K562 (cell line): ENCODE data around the gene QRFP. TPM values are rescaled to one million over a fixed set of nuclear protein-coding genes. Genes with fewer than 3 reads are reported as not detected.
A peak's percentile ranks its signal among the peaks of the same experiment; 100 is the strongest.

Experiments
- ATAC-seq: fragments of 200-7000 bp; cut with Tn5 transposase; 3 replicates; pipeline ENCODE4 v1.9.1; 2020; ENCODE audit warnings: moderate library complexity
- BruUV-seq: library from RNA; stranded (reverse); fragments of 400-500 nt; replicated peaks from 2 replicates; lab custom pipeline; 2021; lab: Mats Ljungman, UMichigan
- CTCF ChIA-PET: fragments of 300-600 bp; formaldehyde crosslinking; extraction: SDS; loops from one replicate; lab custom pipeline; 2021; ENCODE audit warnings: low intra/inter-chr PET ratio; lab: Yijun Ruan, JAX
- POLR2A ChIA-PET: fragments of 300-600, 350-650 bp; sonication (Branson Sonifier 250); formaldehyde crosslinking; extraction: SDS; loops from one replicate; lab custom pipeline; 2021; ENCODE audit warnings: antibody characterized with exemption, inconsistent platforms; lab: Yijun Ruan, JAX
- DNase-seq, 4 experiments: peaks; one replicate each; pipeline versions ENCODE4 v3.0.0 to v3.0.0-alpha.2; 2011 to 2018; ENCODE audit warnings: low spot score in 3 of 4, mixed read lengths in 3 of 4; ENCODE audit errors: extremely low read depth in 1 of 4
- FAIRE-seq: peaks from 2 replicates; lab custom pipeline; 2011; peaks lifted over from hg19 to GRCh38; lab: Jason Lieb, UNC
- H2AFZ ChIP-seq: 2 replicates; pipeline ENCODE4 v1.6.0; 2011; ENCODE audit warnings: low read depth, low read length, control low read depth, inconsistent platforms
- H3K27ac ChIP-seq: fragments of 200-600 bp; 3 replicates; pipeline ENCODE4 v1.8.0; 2011; ENCODE audit warnings: low read depth, mild to moderate bottlenecking, control low read depth, inconsistent platforms, low read length, moderate library complexity, mixed read lengths; ENCODE audit errors: extremely low read depth
- H3K27me3 ChIP-seq, 2 experiments: fragments of 300-600 bp in 1 of 2; 2 replicates in 1 of 2; 3 replicates in 1 of 2; pipeline versions ENCODE4 v1.6.0 to v1.8.0; 2011; ENCODE audit warnings: inconsistent platforms in 2 of 2, low read length in 2 of 2, mild to moderate bottlenecking in 1 of 2, mixed read lengths in 1 of 2, moderate library complexity in 1 of 2; ENCODE audit not compliant: control insufficient read depth in 2 of 2, insufficient read depth in 2 of 2
- H3K36me3 ChIP-seq: fragments of 300-600 bp; 3 replicates; pipeline ENCODE4 v1.8.0; 2011; ENCODE audit warnings: mild to moderate bottlenecking, low read length, inconsistent platforms; ENCODE audit not compliant: control insufficient read depth, insufficient read depth
- H3K4me1 ChIP-seq, 2 experiments: fragments of 200-600 bp in 1 of 2; replicated peaks in 1 of 2; 2 replicates in 1 of 2; 3 replicates in 1 of 2; pipeline versions ENCODE4 v1.5.1 to v1.8.0; 2011; ENCODE audit warnings: inconsistent platforms in 2 of 2, low read length in 2 of 2, mild to moderate bottlenecking in 1 of 2, mixed read lengths in 1 of 2, moderate library complexity in 1 of 2; ENCODE audit not compliant: control insufficient read depth in 2 of 2, insufficient read depth in 2 of 2
- H3K4me2 ChIP-seq: 2 replicates; pipeline ENCODE4 v1.6.1; 2011; ENCODE audit warnings: low read length, control low read depth, inconsistent platforms, mixed read lengths; ENCODE audit not compliant: insufficient read depth
- H3K4me3 ChIP-seq: fragments of 200-600 bp; sonication (generic), shearing (Covaris generic); 2 replicates; pipeline ENCODE4 v1.5.1; 2016; ENCODE audit warnings: control low read depth, inconsistent platforms
- H3K79me2 ChIP-seq: fragments of 200-600 bp; 3 replicates; pipeline ENCODE4 v1.8.0; 2011; ENCODE audit warnings: low read length, inconsistent platforms; ENCODE audit not compliant: control insufficient read depth, insufficient read depth
- H3K9ac ChIP-seq, 2 experiments: 2 replicates each; pipeline versions ENCODE4 v1.6.0 to v1.6.1; 2011; ENCODE audit warnings: low read depth in 2 of 2, low read length in 2 of 2, control low read depth in 1 of 2, inconsistent platforms in 1 of 2, mild to moderate bottlenecking in 1 of 2, mixed read lengths in 1 of 2; ENCODE audit not compliant: insufficient read depth in 1 of 2
- H3K9me1 ChIP-seq: one replicate; pipeline ENCODE4 v1.6.0; 2011; ENCODE audit warnings: inconsistent platforms, mild to moderate bottlenecking, low read length, moderate library complexity; ENCODE audit not compliant: control insufficient read depth, insufficient read depth
- H3K9me3 ChIP-seq: replicated peaks from 2 replicates; pipeline ENCODE4 v1.5.1; 2011; ENCODE audit warnings: low read depth, low read length, inconsistent platforms; ENCODE audit not compliant: control insufficient read depth, insufficient read depth
- H4K20me1 ChIP-seq: replicated peaks from 2 replicates; pipeline ENCODE4 v1.6.1; 2011; ENCODE audit warnings: low read length, inconsistent platforms, mixed read lengths; ENCODE audit not compliant: control insufficient read depth, insufficient read depth
- BHLHE40 ChIP-seq: IDR thresholded peaks from 2 replicates; pipeline ENCODE4 v1.6.1; 2011; ENCODE audit warnings: low read length, improper control_type of control experiment
- L3MBTL2 ChIP-seq: fragments of 450-650 bp; IDR thresholded peaks from 2 replicates; pipeline ENCODE4 v1.6.1; 2016; ENCODE audit warnings: mild to moderate bottlenecking, moderate library complexity
- MAZ ChIP-seq, 2 experiments: fragments of 450-650 bp in 1 of 2; sonication (generic) in 1 of 2; formaldehyde crosslinking; IDR thresholded peaks in 1 of 2; conservative IDR thresholded peaks in 1 of 2; 2 replicates each; pipeline versions ENCODE4 v1.4.0 to v1.5.0; 2020; ENCODE audit warnings: mild to moderate bottlenecking in 1 of 2, missing genetic modification reagents in 1 of 2
- PPARD ChIP-seq: fragments of 250-450 bp; sonication (Bioruptor Pico); IDR thresholded peaks from 2 replicates; pipeline ENCODE4 v1.8.0; 2022; ENCODE audit warnings: inconsistent platforms, mild to moderate bottlenecking, moderate library complexity
- SRSF1 ChIP-seq: fragments of 200-400 bp; formaldehyde crosslinking; IDR thresholded peaks from 2 replicates; pipeline ENCODE4 v1.6.1; 2017; ENCODE audit warnings: mild to moderate bottlenecking, low read depth, low read length, moderate library complexity
- ZKSCAN3 ChIP-seq: fragments of 250-450 bp; sonication (Bioruptor Pico); IDR thresholded peaks from 2 replicates; pipeline ENCODE4 v1.4.0; 2020
- ZNF146 ChIP-seq: IDR thresholded peaks from one replicate; pipeline ENCODE4 v1.6.1; 2018; ENCODE audit warnings: missing compliant biosample characterization; ENCODE audit not compliant: unreplicated experiment
- WGBS: fragments of 100-300 bp; shearing (Covaris generic); methylation state at CpG from one replicate; pipeline ENCODE4 v1.1.6; 2016; ENCODE audit warnings: low coverage, mixed read lengths; ENCODE audit not compliant: insufficient coverage; ENCODE audit errors: missing lambda C conversion rate; 5-methylcytosine and 5-hydroxymethylcytosine counted together
- in situ Hi-C: fragments of 300-500 bp; cut with MboI; formaldehyde crosslinking; loops from 4 replicates; pipeline ENCODE4 v1.15.0; 2018; ENCODE audit warnings: inconsistent platforms, mixed read lengths
- intact Hi-C: fragments of 100-400 bp; cut with micrococcal nuclease; formaldehyde crosslinking; loops from 2 replicates; pipeline ENCODE4 v1.14.2; 2022
- polyA plus RNA-seq, 8 experiments: library from polyadenylated mRNA; depleted of rRNA in 4 of 8; stranded (reverse) in 5 of 8; unstranded in 3 of 8; fragments of >200 nt; fragmentation: Nextera tagmentation in 2 of 8; fragmentation: Illumina TruSeq in 1 of 8; extraction: Ambion mirVana in 2 of 8; extraction: Trizol in 1 of 8; gene quantifications; 2 replicates each; pipeline versions ENCODE4 v1.2.1 to v1.2.3, GENCODE V29; 2011 to 2014; ENCODE audit warnings: inconsistent platforms in 1 of 8, missing spikeins in 1 of 8
- total RNA-seq, 7 experiments: library from RNA; depleted of rRNA in 6 of 7; stranded (reverse); fragments of >200 nt in 6 of 7; fragmentation: Illumina TruSeq in 2 of 7; extraction: Trizol in 2 of 7; gene quantifications; 2 replicates each; pipeline versions ENCODE4 v1.2.1 to v1.2.3, GENCODE V29; 2011 to 2021; ENCODE audit warnings: low replicate concordance in 1 of 7
- TF ChIP-seq, protein P1 (sequence below): sonication (generic); formaldehyde crosslinking; IDR thresholded peaks from 2 replicates; pipeline ENCODE4 v1.8.0; 2022; ENCODE audit warnings: mild to moderate bottlenecking, missing genetic modification reagents
- TF ChIP-seq, protein P2 (sequence below): sonication (generic); formaldehyde crosslinking; IDR thresholded peaks from 2 replicates; pipeline ENCODE4 v1.4.0; 2020; ENCODE audit warnings: mild to moderate bottlenecking, missing genetic modification reagents
- TF ChIP-seq, protein P3 (sequence below), 2 experiments: fragments of 450-650 bp in 1 of 2; sonication (generic) in 1 of 2; formaldehyde crosslinking; conservative IDR thresholded peaks; 2 replicates each; pipeline versions ENCODE4 v1.4.0 to v1.8.1; 2020 to 2022; ENCODE audit warnings: mild to moderate bottlenecking in 1 of 2, missing genetic modification reagents in 1 of 2
- TF ChIP-seq, protein P4 (sequence below): sonication (generic); formaldehyde crosslinking; IDR thresholded peaks from 2 replicates; pipeline ENCODE4 v1.8.0; 2022; ENCODE audit warnings: mild to moderate bottlenecking, missing genetic modification reagents
- TF ChIP-seq, protein P5 (sequence below): sonication (generic); formaldehyde crosslinking; IDR thresholded peaks from 2 replicates; pipeline ENCODE4 v1.8.0; 2022; ENCODE audit warnings: mild to moderate bottlenecking, low read depth, missing genetic modification reagents

Gene QRFP
- total and polyA plus RNA-seq, 9 of the 15 experiments (the other 6 are each of a cell fraction or from before 2014, with no cell fraction given) = not detected

DNA sequence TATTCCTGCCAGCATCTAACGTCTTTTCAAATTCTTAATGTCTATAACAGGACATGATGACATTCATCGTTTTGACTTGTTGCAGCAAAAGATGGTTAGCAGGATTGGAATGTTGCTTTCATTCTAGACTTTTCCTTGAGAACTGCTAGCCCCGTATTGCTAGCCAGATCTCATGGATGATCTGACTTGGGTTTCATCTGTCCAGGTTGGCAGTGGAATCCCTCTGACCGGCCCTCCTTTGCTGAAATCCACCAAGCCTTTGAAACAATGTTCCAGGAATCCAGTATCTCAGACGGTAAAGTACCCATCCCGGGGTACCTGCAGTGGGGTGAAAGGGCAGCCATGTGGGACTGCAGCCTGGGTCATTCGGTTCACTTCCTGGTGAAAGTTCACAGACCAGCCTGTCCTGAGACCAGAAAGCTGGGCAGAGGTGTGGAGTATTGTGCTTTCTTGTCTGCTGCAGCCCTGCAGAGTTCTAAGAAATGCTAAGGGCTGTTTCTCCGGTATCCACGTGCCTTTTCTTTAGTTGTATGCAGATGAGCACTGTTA, 16.7 kb downstream of the QRFP start:
- H3K36me3 ChIP-seq = peaks cover 76% of the 10 kb centered on the region
- ChIA-PET POLR2A (interaction anchor here (0.6 to 5.3 kb wide), 8 partner anchors 9 to 72 kb away, joined by 3 to 57 read pairs (median 4); no protein-coding TSS in a partner anchor), CTCF (no interaction called here)
- no peak overlapping the region for H3K4me2 ChIP-seq
- H3K9me1 ChIP-seq = peaks cover 8% of the 10 kb centered on the region
- ATAC-seq (no peak), DNase-seq (peak in 2 of 4 experiments; percentile 60), FAIRE-seq (no peak)
- no peak overlapping the region for H2AFZ ChIP-seq
- no TSS peak for BruUV-seq
- H3K27me3 ChIP-seq = no peaks in the 10 kb centered on the region
- H3K4me1 ChIP-seq = peaks cover 0 to 11% of the 10 kb centered on the region in 2 experiments; a peak in 1 of 5 replicates
- H3K4me3 ChIP-seq = no peak overlapping the region
- H3K79me2 ChIP-seq = no peaks in the 10 kb centered on the region
- intact Hi-C loops (no loop called here), in situ Hi-C loops (no loop called here)
- H3K9me3 ChIP-seq = no peaks in the 10 kb centered on the region
- 80% methylated on average over 9 of the region's 9 CpGs for WGBS
- H3K9ac ChIP-seq = no peak overlapping the region
- no peak overlapping the region for H3K27ac ChIP-seq
- peaks cover 12% of the 10 kb centered on the region; the same call in 1 of the 2 replicates for H4K20me1 ChIP-seq
- TF ChIP-seq, protein P1, sequence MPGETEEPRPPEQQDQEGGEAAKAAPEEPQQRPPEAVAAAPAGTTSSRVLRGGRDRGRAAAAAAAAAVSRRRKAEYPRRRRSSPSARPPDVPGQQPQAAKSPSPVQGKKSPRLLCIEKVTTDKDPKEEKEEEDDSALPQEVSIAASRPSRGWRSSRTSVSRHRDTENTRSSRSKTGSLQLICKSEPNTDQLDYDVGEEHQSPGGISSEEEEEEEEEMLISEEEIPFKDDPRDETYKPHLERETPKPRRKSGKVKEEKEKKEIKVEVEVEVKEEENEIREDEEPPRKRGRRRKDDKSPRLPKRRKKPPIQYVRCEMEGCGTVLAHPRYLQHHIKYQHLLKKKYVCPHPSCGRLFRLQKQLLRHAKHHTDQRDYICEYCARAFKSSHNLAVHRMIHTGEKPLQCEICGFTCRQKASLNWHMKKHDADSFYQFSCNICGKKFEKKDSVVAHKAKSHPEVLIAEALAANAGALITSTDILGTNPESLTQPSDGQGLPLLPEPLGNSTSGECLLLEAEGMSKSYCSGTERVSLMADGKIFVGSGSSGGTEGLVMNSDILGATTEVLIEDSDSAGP (CRISPR knock-in tag) = no peak
- TF ChIP-seq, protein P2, sequence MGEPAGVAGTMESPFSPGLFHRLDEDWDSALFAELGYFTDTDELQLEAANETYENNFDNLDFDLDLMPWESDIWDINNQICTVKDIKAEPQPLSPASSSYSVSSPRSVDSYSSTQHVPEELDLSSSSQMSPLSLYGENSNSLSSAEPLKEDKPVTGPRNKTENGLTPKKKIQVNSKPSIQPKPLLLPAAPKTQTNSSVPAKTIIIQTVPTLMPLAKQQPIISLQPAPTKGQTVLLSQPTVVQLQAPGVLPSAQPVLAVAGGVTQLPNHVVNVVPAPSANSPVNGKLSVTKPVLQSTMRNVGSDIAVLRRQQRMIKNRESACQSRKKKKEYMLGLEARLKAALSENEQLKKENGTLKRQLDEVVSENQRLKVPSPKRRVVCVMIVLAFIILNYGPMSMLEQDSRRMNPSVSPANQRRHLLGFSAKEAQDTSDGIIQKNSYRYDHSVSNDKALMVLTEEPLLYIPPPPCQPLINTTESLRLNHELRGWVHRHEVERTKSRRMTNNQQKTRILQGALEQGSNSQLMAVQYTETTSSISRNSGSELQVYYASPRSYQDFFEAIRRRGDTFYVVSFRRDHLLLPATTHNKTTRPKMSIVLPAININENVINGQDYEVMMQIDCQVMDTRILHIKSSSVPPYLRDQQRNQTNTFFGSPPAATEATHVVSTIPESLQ = no peak
- TF ChIP-seq ZKSCAN3 (CRISPR knock-in tag) (no peak), SRSF1 (no peak), L3MBTL2 (no peak), PPARD (CRISPR knock-in tag) (no peak), ZNF146 (CRISPR knock-in tag) (no peak), MAZ (CRISPR knock-in tag; conservative IDR thresholded peaks at IDR 0.05 in 1 of 2, IDR thresholded peaks at IDR 0.05 in 1 of 2) (no peak), BHLHE40 (no peak)
- TF ChIP-seq, protein P3, sequence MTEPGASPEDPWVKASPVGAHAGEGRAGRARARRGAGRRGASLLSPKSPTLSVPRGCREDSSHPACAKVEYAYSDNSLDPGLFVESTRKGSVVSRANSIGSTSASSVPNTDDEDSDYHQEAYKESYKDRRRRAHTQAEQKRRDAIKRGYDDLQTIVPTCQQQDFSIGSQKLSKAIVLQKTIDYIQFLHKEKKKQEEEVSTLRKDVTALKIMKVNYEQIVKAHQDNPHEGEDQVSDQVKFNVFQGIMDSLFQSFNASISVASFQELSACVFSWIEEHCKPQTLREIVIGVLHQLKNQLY (CRISPR knock-in tag; conservative IDR thresholded peaks at IDR 0.05) = peak in 1 of 2 experiments; percentile 78; a peak in 1 of 4 replicates
- TF ChIP-seq, protein P4, sequence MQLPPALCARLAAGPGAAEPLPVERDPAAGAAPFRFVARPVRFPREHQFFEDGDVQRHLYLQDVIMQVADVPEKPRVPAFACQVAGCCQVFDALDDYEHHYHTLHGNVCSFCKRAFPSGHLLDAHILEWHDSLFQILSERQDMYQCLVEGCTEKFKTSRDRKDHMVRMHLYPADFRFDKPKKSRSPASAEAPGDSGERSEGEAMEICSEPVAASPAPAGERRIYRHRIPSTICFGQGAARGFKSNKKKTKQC (CRISPR knock-in tag) = no peak
- TF ChIP-seq, protein P5, sequence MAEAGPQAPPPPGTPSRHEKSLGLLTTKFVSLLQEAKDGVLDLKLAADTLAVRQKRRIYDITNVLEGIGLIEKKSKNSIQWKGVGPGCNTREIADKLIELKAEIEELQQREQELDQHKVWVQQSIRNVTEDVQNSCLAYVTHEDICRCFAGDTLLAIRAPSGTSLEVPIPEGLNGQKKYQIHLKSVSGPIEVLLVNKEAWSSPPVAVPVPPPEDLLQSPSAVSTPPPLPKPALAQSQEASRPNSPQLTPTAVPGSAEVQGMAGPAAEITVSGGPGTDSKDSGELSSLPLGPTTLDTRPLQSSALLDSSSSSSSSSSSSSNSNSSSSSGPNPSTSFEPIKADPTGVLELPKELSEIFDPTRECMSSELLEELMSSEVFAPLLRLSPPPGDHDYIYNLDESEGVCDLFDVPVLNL (CRISPR knock-in tag) = no peak
